ENCODE data around the gene KIAA1210. TPM values are rescaled to one million over a fixed set of nuclear protein-coding genes. Genes with fewer than 3 reads are reported as not detected.

KIAA1210 gene
- total and polyA plus RNA-seq, 2 of the 8 experiments (the other 6 are each of a cell fraction or from before 2014, with no cell fraction given) = 0.02 TPM; not detected in 1

GRCh38 chrX:119132961-119133360 lies 5.3 kb upstream of the KIAA1210 start:
- Histone ChIP-seq H3K9me3 (ENCODE audit: insufficient read depth in 2 of 2, low read depth in 1 of 2, low read length in 1 of 2) (no peaks in the 10 kb centered on the region), H3K27me3 (replicated peaks in 1 of 4; ENCODE audit: control insufficient read depth in 3 of 4, extremely low read depth in 1 of 4, insufficient read depth in 3 of 4, low read length in 3 of 4) (no peaks in the 10 kb centered on the region), H3K27ac (ENCODE audit: low read depth, low read length) (no peak overlapping the region), H4K91ac (replicated peaks; ENCODE audit: insufficient read length, low read length) (no peak overlapping the region), H2AK5ac (ENCODE audit: low read depth, low read length) (no peak overlapping the region), H2BK20ac (ENCODE audit: low read length) (no peak overlapping the region), H3K79me2 (ENCODE audit: control insufficient read depth in 1 of 2, insufficient read depth in 2 of 2, low read length in 2 of 2) (no peaks in the 10 kb centered on the region), H3K23me2 (ENCODE audit: low read depth, low read length) (no peaks in the 10 kb centered on the region), H3K9ac (replicated peaks in 1 of 4; ENCODE audit: extremely low read depth in 1 of 4, low read depth in 3 of 4, low read length in 3 of 4) (no peak overlapping the region), H4K8ac (ENCODE audit: extremely low read depth, insufficient read depth, low read length) (no peak overlapping the region), H3K56ac (replicated peaks; ENCODE audit: insufficient read length, low read depth, low read length) (no peak overlapping the region), H3K14ac (ENCODE audit: insufficient read length) (no peak overlapping the region), H2BK12ac (ENCODE audit: low read depth, low read length) (no peak overlapping the region), H3K23ac (ENCODE audit: insufficient read length) (no peak overlapping the region), H3K36me3 (ENCODE audit: control insufficient read depth in 2 of 4, insufficient read depth in 4 of 4, low read length in 3 of 4) (no peaks in the 10 kb centered on the region), H3K79me1 (ENCODE audit: low read depth, low read length) (no peaks in the 10 kb centered on the region), H3K18ac (ENCODE audit: extremely low read depth, low read length) (no peak overlapping the region), H2AFZ (ENCODE audit: low read length) (no peak overlapping the region), H3K4ac (replicated peaks; ENCODE audit: insufficient read length, low read depth, low read length) (no peak overlapping the region), H3K4me1 (replicated peaks in 1 of 4; ENCODE audit: control insufficient read depth in 3 of 4, insufficient read depth in 4 of 4, low read length in 3 of 4) (no peaks in the 10 kb centered on the region), H3K4me3 (ENCODE audit: extremely low read depth in 1 of 4, insufficient read depth in 2 of 4, low read depth in 3 of 4, low read length in 4 of 4) (no peak overlapping the region), H2BK5ac (ENCODE audit: low read depth, low read length) (no peak overlapping the region), H3K4me2 (ENCODE audit: insufficient read depth in 1 of 2, low read depth in 2 of 2, low read length in 2 of 2) (no peak overlapping the region), H4K20me1 (replicated peaks in 1 of 2; ENCODE audit: control insufficient read depth in 1 of 2, insufficient read depth in 2 of 2, low read length in 2 of 2) (no peaks in the 10 kb centered on the region), H2BK15ac (ENCODE audit: low read length) (no peak overlapping the region), H4K5ac (ENCODE audit: insufficient read length, low read depth, low read length) (no peak overlapping the region), H2BK120ac (replicated peaks; ENCODE audit: low read depth, low read length) (no peak overlapping the region)
- TF ChIP-seq POLR2AphosphoS5 (IDR thresholded peaks at IDR 0.05; ENCODE audit: low read depth, low read length) = no peak
- TF ChIP-seq SRF (IDR thresholded peaks at IDR 0.05; ENCODE audit: low read depth, low read length) = no peak
- no peak for TF ChIP-seq BCL11A (IDR thresholded peaks at IDR 0.05; ENCODE audit: low read depth in 2 of 2, low read length in 2 of 2)
- no peak for TF ChIP-seq EGR1 (IDR thresholded peaks at IDR 0.05; ENCODE audit: borderline replicate concordance, low read depth, low read length)
- no peak for TF ChIP-seq GTF2F1 (IDR thresholded peaks at IDR 0.05; ENCODE audit: borderline replicate concordance, low read depth, low read length)
- TF ChIP-seq CBX8 (IDR thresholded peaks at IDR 0.05; ENCODE audit: borderline replicate concordance, low read depth, low read length) = no peak
- no peak for TF ChIP-seq ZNF274 (IDR thresholded peaks at IDR 0.05; ENCODE audit: borderline replicate concordance, extremely low read depth, low read length)
- no peak for TF ChIP-seq TAF1 (IDR thresholded peaks at IDR 0.05; ENCODE audit: low read depth, low read length)
- no peak for TF ChIP-seq KDM5A (IDR thresholded peaks at IDR 0.05; ENCODE audit: low read length)
- TF ChIP-seq YY1 (IDR thresholded peaks at IDR 0.05; ENCODE audit: low read depth, low read length) = no peak
- TF ChIP-seq MAFK (IDR thresholded peaks at IDR 0.05; ENCODE audit: low read depth, low read length) = no peak
- TF ChIP-seq, protein P1, sequence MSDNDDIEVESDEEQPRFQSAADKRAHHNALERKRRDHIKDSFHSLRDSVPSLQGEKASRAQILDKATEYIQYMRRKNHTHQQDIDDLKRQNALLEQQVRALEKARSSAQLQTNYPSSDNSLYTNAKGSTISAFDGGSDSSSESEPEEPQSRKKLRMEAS (IDR thresholded peaks at IDR 0.05) = no peak
- ChIA-PET CTCF (ENCODE audit: partially characterized antibody) (interaction anchor here (4.8 kb wide), 1 partner anchor 14 kb away, joined by 37 read pairs; no protein-coding TSS in a partner anchor), POLR2A (ENCODE audit: partially characterized antibody) (no interaction called here)
- WGBS, 2 experiments (ENCODE audit: extremely low coverage in 1 of 2, insufficient coverage in 1 of 2, insufficient read length in 1 of 2, insufficient replicate concordance in 2 of 2, low coverage in 1 of 2, low lambda C conversion rate in 2 of 2, missing lambda C conversion rate in 1 of 2) = 87% methylated on average over 5 of the region's 5 CpGs; no CpG with 5 or more reads in 1 of the 2 experiments
- FAIRE-seq (no peak), DNase-seq (ENCODE audit: low read depth in 1 of 2, low spot score in 2 of 2) (no peak)

Data from H1 (cell line).